Immature natural killer cell (primary cell): ENCODE measurements around the gene DEDD2. TPM values are rescaled to one million over a fixed set of nuclear protein-coding genes. Genes with fewer than 3 reads are reported as not detected.
A peak's percentile ranks its signal among the peaks of the same experiment; 100 is the strongest.

Source experiments
- DNase-seq, 3 donors: peaks; one replicate each; pipeline ENCODE4 v3.0.0; 2022; ENCODE audit warnings: mixed read lengths in 1 of 3
- H3K27ac Mint-ChIP-seq, 6 donors: one replicate each; pipeline ENCODE4 v1.8.0; 2020; ENCODE audit warnings: mixed read lengths in 6 of 6, mild to moderate bottlenecking in 5 of 6, inconsistent platforms in 4 of 6, moderate library complexity in 3 of 6
- H3K27me3 Mint-ChIP-seq, 3 donors: one replicate each; pipeline ENCODE4 v1.8.0; 2020 to 2021; ENCODE audit warnings: low read depth in 3 of 3, mild to moderate bottlenecking in 3 of 3, mixed read lengths in 3 of 3, moderate library complexity in 3 of 3, inconsistent platforms in 1 of 3
- H3K36me3 Mint-ChIP-seq, 3 donors: one replicate each; pipeline ENCODE4 v1.8.0; 2020; ENCODE audit warnings: mixed read lengths in 3 of 3, inconsistent platforms in 2 of 3, mild to moderate bottlenecking in 2 of 3
- H3K4me1 Mint-ChIP-seq, 2 donors: one replicate each; pipeline ENCODE4 v1.8.0; 2020; ENCODE audit warnings: inconsistent platforms in 2 of 2, mild to moderate bottlenecking in 2 of 2, mixed read lengths in 2 of 2, moderate library complexity in 1 of 2
- H3K4me3 Mint-ChIP-seq, 5 donors: one replicate each; pipeline ENCODE4 v1.8.0; 2020; ENCODE audit warnings: mild to moderate bottlenecking in 5 of 5, mixed read lengths in 5 of 5, inconsistent platforms in 3 of 5, moderate library complexity in 3 of 5
- H3K9me3 Mint-ChIP-seq, 6 donors: one replicate each; pipeline ENCODE4 v1.8.0; 2020; ENCODE audit warnings: mild to moderate bottlenecking in 6 of 6, mixed read lengths in 6 of 6, inconsistent platforms in 4 of 6, moderate library complexity in 3 of 6
- polyA plus RNA-seq, 3 donors: library from polyadenylated mRNA; unstranded; fragments of 300-500 nt; fragmentation: Illumina TruSeq; gene quantifications; one replicate each; pipeline ENCODE4 v1.2.3, GENCODE V29; 2021

The DEDD2 gene
- polyA plus RNA-seq, 3 donors from 2014 or later = 154 to 261 (median 173) TPM

DNA sequence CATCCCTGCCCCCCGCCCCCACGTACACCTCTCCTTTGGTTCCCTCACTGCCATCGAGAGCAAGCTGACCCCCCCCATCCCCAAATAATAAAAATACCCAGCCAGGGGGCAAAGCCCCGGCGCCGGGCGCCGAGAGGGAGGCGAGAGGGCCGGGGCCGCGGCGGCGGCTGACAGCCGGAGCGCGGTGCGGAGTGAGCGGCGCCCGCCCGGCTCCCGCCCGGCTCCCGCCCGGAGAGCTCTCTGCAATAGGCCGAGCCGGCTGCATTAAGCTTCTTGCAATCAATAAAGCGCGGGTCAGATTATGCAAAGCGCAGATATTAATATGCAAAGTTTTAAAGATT is 40.9 kb downstream of the DEDD2 start:
- Mint-ChIP-seq H3K4me3 (peak overlapping the region; percentile 89 to 95 (median 94)), H3K9me3 (no peaks in the 10 kb centered on the region), H3K36me3 (no peaks in the 10 kb centered on the region), H3K27ac (peak overlapping the region in 3 of 6 donors; percentile 18 to 65 (median 43)), H3K27me3 (peaks cover 6 to 15% (median 14%) of the 10 kb centered on the region in 3 donors), H3K4me1 (peaks cover 15% of the 10 kb centered on the region in 2 donors)
- no peak for DNase-seq

DNA sequence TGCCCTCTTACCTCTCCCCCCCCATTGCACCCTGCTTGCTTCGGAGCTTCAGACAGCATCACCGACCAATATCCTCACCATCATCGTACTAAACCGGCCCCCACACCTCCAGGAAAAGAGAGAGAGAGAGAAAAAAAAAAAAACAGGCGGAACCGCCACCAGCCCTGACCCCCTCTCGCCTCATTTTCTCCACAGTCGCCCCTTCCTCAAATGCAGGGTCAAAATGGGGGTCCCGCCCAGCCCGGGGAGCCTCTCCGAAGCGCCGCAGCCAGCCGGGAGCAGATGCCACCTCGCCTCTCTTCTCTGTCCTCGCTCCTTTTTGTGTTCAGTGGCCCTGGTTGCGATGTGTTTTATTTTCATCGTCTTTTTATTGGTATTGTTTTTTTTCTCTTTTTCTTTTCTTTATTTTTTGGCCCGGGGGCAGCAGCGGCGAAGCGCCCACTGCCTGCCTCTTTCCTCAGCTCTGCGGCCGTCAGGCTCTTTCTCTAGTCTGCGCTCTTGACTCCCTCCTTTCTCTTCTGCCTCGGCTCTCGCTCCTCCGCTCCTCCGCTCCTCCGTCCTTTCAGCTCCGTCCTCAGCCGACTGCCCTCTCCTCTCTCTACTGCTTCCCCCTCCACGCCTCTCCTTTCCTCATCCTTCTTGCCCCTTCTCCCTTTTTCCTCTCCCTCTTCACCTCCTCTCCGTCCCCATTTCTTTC is 41.4 kb downstream of the DEDD2 start:
- Mint-ChIP-seq H3K9me3 (no peaks in the 10 kb centered on the region), H3K27ac (peak overlapping the region in 5 of 6 donors; percentile 17 to 86 (median 43)), H3K27me3 (peaks cover 6 to 15% (median 14%) of the 10 kb centered on the region in 3 donors), H3K4me1 (peaks cover 15% of the 10 kb centered on the region in 2 donors), H3K4me3 (peak overlapping the region; percentile 89 to 95 (median 94)), H3K36me3 (peaks cover 0 to 2% (median 0%) of the 10 kb centered on the region in 3 donors)
- peak in 1 of 3 donors; percentile 22 for DNase-seq

DNA sequence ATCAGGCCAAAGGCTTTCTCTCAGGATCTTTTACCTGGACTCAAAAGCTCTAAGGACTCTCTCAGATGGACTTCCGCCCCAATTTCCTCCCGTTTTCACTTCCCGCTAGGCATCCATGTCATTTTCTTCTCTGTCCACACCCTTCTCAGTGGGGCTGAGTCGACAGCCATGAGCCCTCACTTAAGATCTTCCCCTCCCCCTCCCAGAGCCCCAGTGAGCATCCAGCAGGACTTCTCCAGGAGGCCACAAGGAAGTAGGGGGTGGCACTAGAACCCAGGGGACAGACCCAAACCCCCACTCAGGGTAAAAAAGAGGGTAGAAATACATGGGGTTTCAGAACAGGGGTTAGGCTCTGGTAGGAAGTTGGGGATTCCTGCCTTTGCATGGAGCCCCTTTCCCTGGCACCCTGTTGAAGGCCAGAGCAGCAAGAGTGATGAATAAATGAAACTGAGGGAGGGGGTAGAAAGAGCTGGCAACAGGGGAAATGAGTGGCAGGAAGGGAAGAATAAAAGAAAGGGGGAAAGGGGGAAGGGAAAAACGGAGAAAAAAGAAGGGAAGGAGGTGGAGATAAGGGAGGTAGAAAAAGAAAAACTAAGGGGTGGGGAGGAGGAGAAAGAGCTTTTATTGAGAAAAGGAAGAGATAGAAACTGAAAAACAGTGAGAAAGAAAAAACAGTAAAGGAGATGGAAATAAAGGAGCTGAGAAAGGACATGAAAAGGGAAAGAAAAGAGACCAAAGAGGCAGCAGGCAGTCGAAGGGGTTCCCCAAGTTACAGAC is 42.3 kb downstream of the DEDD2 start:
- peaks cover 15% of the 10 kb centered on the region in 2 donors for H3K4me1 Mint-ChIP-seq
- peaks cover 6 to 18% (median 16%) of the 10 kb centered on the region in 3 donors for H3K27me3 Mint-ChIP-seq
- peaks cover 0 to 2% (median 0%) of the 10 kb centered on the region in 6 donors for H3K9me3 Mint-ChIP-seq
- H3K36me3 Mint-ChIP-seq = peaks cover 0 to 4% (median 0%) of the 10 kb centered on the region in 3 donors
- no peak for DNase-seq
- peak overlapping the region; percentile 89 to 95 (median 94) for H3K4me3 Mint-ChIP-seq
- peak overlapping the region in 1 of 6 donors; percentile 44 for H3K27ac Mint-ChIP-seq

DNA sequence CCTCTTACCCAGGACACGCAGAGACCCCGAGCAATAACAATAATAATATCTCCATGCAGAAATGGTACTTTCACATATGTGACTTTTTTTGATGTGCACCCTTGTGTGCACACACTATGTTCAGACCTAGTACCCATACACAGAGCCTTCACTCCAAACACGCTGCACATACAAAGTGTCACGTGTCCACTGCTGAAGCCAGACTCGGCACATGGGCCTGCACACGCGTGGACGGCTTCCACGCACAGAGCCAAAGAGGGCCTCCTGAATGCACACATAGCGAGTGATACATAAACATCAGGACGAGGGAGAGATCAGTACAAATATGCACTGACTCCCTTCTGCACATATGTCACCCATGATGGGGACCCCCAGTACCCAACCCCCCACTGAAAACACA is 43.3 kb downstream of the DEDD2 start:
- Mint-ChIP-seq H3K4me3 (peak overlapping the region in 3 of 5 donors; percentile 22 to 51 (median 36)), H3K27ac (no peak overlapping the region), H3K36me3 (peaks cover 0 to 4% (median 0%) of the 10 kb centered on the region in 3 donors), H3K9me3 (peaks cover 0 to 2% (median 0%) of the 10 kb centered on the region in 6 donors), H3K4me1 (peaks cover 15% of the 10 kb centered on the region in 2 donors), H3K27me3 (peaks cover 4 to 18% (median 14%) of the 10 kb centered on the region in 3 donors)
- no peak for DNase-seq

DNA sequence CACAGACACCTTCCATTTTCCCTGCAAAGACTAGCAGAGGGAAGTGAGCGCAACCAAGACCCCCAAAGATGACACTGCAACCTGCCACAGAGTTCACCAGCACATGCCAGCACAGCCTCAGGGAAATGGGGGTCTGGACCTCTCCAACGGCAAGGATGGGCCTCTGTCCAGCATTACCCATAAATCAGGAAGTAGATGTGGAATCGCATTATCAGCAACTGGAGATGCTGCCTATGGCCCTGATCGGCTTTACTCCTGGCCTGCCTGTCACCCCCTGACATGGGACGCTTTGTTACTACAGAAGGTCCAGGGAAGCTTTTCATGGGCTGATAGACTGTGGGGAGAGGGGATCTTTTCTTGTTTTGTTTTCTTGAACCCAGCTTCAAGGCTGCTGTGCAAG is 43.8 kb downstream of the DEDD2 start:
- DNase-seq = no peak
- Mint-ChIP-seq H3K27me3 (peaks cover 4 to 18% (median 13%) of the 10 kb centered on the region in 3 donors), H3K4me3 (no peak overlapping the region), H3K36me3 (peaks cover 0 to 4% (median 0%) of the 10 kb centered on the region in 3 donors), H3K27ac (no peak overlapping the region), H3K9me3 (peaks cover 0 to 2% (median 0%) of the 10 kb centered on the region in 6 donors), H3K4me1 (peaks cover 15% of the 10 kb centered on the region in 2 donors)

DNA sequence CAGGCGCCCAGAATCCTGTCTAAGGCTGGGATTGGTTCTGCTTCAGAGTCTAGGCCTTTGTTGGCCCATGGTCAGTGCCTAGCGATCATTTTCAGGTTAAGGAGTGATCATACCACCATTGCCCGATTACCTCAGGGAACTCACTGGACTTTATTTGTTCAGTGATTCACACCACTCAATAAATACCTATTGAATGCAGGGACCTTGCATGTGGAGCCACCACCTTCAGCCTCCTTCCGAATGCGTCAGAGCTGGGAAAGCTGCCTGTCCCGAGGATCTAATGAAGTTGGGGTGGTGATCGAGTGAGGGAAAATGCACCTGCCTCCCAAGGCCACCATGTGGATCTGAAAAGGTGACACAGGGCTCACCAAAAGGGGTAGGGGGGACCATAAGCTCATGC is 45.2 kb downstream of the DEDD2 start:
- H3K27me3 Mint-ChIP-seq = peaks cover 4 to 18% (median 15%) of the 10 kb centered on the region in 3 donors
- H3K4me1 Mint-ChIP-seq = peaks cover 15% of the 10 kb centered on the region in 2 donors
- H3K36me3 Mint-ChIP-seq = peaks cover 0 to 4% (median 0%) of the 10 kb centered on the region in 3 donors
- H3K9me3 Mint-ChIP-seq = peaks cover 0 to 2% (median 0%) of the 10 kb centered on the region in 6 donors
- no peak overlapping the region for H3K27ac Mint-ChIP-seq
- no peak for DNase-seq
- H3K4me3 Mint-ChIP-seq = no peak overlapping the region

DNA sequence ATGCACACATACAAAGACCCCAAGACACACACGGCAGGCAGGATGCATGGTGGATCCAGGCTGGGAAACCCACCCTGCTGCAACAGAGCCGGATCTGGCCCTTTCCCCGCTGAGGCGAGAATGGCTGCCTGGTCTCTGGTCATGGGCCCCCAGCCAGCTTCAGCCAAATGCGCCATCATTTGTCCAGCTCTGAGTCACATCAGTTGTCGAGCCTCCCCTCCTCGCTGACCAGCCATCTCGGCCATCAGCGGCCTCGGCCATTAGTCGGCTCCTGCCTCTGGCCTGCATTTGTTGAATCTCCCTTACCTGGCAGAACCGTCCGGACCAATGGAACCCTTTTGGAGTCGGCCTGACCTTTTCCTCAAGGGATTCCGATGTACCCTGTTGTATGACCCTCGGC is 46.8 kb downstream of the DEDD2 start:
- no peak overlapping the region for H3K27ac Mint-ChIP-seq
- peaks cover 0 to 12% (median 10%) of the 10 kb centered on the region in 3 donors for H3K27me3 Mint-ChIP-seq
- DNase-seq = no peak
- no peak overlapping the region for H3K4me3 Mint-ChIP-seq
- peaks cover 0 to 2% (median 0%) of the 10 kb centered on the region in 6 donors for H3K9me3 Mint-ChIP-seq
- peaks cover 6 to 7% of the 10 kb centered on the region in 2 donors for H3K4me1 Mint-ChIP-seq
- H3K36me3 Mint-ChIP-seq = peaks cover 0 to 4% (median 0%) of the 10 kb centered on the region in 3 donors

DNA sequence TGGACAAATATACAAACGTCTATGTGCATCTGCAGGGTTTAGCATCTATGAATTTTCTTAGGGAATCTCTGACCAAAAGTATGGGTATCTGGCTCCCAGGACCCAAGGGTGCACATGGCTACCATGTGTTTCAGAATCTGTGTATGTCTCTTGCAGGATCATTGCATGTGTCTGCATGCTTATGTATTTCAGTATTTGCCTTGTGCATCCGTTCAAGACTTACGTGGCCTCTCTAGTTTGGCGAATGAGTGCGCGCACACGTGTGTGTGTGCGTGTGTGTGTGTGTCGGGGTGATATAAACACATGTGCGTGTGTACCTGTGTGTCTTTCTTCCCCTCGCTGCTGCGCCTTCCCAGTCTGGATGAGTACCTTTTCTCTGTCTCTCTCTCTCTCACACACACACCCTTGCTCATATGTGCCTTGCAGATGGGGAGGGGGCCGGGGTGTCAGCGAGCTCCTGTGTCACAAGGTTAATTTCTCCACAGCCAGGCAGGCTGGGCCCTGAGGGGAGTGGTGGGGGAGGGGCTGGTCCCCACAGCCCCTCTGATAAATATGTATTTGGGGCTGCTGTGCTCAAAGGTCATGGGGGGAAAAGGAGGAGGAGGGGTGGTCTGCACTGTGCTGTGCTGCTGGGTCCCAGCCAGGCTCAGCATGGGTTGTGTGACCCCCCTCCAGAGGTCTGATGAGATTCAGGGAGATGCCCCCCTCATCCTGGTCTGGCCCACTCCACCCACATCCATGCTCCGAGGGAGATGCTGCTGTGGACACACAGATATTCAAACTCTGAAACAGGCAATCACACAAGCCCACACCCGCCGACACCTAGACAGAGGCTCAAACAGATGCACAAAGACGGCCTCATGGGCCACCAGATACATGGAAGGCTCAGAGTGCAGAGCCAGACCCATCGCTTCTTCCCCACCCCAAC is 47.7 kb downstream of the DEDD2 start:
- no peak for DNase-seq
- Mint-ChIP-seq H3K36me3 (peaks cover 0 to 4% (median 0%) of the 10 kb centered on the region in 3 donors), H3K27me3 (peaks cover 0 to 10% (median 6%) of the 10 kb centered on the region in 3 donors), H3K27ac (no peak overlapping the region), H3K4me1 (no peaks in the 10 kb centered on the region), H3K9me3 (peaks cover 0 to 2% (median 0%) of the 10 kb centered on the region in 6 donors), H3K4me3 (no peak overlapping the region)

DNA sequence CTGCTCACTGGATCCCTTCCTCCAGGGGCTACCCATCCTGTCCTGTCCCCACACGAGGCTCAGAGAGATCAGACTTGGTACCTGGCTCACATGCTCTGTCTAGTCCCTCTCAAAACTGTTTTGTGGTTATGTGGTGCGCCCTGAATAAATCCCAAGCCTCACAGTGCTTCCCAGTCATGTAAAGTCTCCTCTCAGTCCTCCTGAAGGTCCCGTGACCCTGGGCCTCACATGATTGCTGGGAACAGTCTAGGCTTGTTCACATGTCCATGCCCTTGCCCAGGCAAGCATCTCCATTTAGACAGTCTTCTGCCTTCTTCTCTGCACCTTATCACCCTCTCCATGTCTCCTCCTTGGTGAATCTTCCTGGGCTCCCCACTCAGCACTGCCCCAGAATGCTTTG is 49.3 kb downstream of the DEDD2 start:
- Mint-ChIP-seq H3K27ac (no peak overlapping the region), H3K4me3 (no peak overlapping the region), H3K9me3 (peaks cover 0 to 2% (median 0%) of the 10 kb centered on the region in 6 donors), H3K27me3 (peaks cover 1 to 6% (median 5%) of the 10 kb centered on the region in 3 donors), H3K4me1 (no peaks in the 10 kb centered on the region), H3K36me3 (peaks cover 0 to 4% (median 0%) of the 10 kb centered on the region in 3 donors)
- DNase-seq = no peak

DNA sequence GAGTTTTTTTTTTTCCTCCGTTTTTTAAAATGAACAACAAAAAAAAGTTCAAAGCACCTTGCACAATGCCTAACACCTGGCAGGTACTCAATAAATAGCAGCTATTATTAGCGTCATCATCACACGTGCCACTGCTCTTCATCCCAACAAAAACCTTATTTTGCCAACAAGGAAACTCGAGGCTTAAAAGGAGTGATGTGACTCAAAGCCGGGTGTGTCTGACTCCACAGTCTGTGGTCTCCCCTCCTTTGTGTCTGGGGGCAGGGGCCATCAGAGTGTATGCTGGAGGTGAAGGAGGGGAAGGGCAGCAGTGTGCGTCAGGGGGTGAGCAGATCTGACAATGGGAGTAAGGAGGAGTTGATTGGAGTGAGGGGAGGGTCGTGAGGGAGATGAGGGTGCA is 51.2 kb downstream of the DEDD2 start:
- Mint-ChIP-seq H3K36me3 (peaks cover 0 to 4% (median 0%) of the 10 kb centered on the region in 3 donors), H3K4me1 (peaks cover 12% of the 10 kb centered on the region in 2 donors), H3K27me3 (peaks cover 3 to 4% (median 3%) of the 10 kb centered on the region in 3 donors), H3K27ac (no peak overlapping the region), H3K4me3 (no peak overlapping the region), H3K9me3 (peaks cover 0 to 2% (median 0%) of the 10 kb centered on the region in 6 donors)
- DNase-seq = no peak

DNA sequence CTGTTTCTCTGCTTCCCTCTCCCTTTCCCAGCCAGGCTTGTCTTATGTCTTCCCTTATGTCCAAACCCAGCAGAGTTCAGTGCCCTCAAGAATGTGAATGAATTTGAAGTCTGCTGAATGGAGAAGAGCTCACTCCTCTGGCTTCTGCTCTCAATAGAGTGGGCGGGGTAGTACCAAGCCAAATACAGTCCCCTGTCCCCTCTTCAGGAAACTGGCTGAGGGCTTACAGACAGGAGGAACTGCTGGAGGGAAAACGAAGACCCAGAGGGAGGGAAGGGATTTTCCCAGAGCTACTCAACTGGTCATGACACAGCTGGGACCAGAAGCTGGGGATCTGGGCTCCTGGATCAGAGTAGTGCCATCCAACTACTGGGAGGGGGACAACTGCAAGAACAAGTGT is 52.3 kb downstream of the DEDD2 start:
- H3K27ac Mint-ChIP-seq = peak overlapping the region in 1 of 6 donors; percentile 56
- no peak for DNase-seq
- no peak overlapping the region for H3K4me3 Mint-ChIP-seq
- H3K27me3 Mint-ChIP-seq = peaks cover 2 to 4% (median 4%) of the 10 kb centered on the region in 3 donors
- no peaks in the 10 kb centered on the region for H3K9me3 Mint-ChIP-seq
- H3K36me3 Mint-ChIP-seq = no peaks in the 10 kb centered on the region
- H3K4me1 Mint-ChIP-seq = peaks cover 24% of the 10 kb centered on the region in 2 donors

DNA sequence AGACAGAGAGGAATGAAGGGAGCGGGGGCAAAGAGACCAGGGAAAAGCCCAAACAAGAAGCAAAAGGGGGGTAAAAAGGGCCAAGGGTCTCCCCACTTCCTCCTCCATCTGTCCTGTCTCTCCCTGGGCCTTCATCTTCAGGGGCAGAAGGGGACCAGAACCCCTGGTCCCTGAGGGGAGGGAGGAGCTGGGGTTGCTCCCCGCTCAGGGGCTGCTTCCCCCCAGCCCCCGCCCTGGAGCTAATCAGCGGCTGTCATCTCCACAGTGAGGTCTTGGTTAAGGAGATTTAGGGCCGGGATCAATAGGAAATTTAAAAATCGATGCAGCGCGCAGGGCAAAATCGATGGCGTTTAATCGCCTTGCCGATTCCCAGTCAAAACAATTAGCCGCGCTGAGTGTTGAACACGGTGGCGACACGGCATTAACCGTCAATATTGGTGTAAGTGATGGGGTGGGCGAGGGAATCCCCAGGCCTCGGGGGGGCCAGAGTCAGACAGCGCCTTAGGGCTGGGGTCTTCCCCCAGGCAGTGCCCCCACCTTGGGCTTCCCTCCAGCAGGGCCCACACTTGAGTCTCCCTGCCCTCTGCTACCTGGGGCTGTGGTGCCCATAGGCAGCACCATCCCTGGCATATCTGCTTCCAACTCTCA is 55.7 kb downstream of the DEDD2 start:
- H3K36me3 Mint-ChIP-seq = peaks cover 0 to 5% (median 5%) of the 10 kb centered on the region in 3 donors
- peaks cover 45 to 53% of the 10 kb centered on the region in 2 donors for H3K4me1 Mint-ChIP-seq
- no peak overlapping the region for H3K27ac Mint-ChIP-seq
- no peak overlapping the region for H3K4me3 Mint-ChIP-seq
- H3K9me3 Mint-ChIP-seq = peaks cover 0 to 2% (median 0%) of the 10 kb centered on the region in 6 donors
- no peak for DNase-seq
- peaks cover 4 to 16% (median 14%) of the 10 kb centered on the region in 3 donors for H3K27me3 Mint-ChIP-seq
